Right lobe of liver (tissue), 6 donors: ENCODE results near the gene PIP5K1B. TPM values are rescaled to one million over a fixed set of nuclear protein-coding genes. Genes with fewer than 3 reads are reported as not detected.

Experiments
- ATAC-seq, 4 donors: fragments of 200-7000 bp; cut with Tn5 transposase; one replicate each; pipeline ENCODE4 v1.9.1; 2020; ENCODE audit warnings: mild to moderate bottlenecking in 4 of 4, moderate library complexity in 4 of 4
- DNase-seq, 3 donors: peaks; one replicate each; pipeline ENCODE4 v3.0.0-alpha.2; 2020
- H3K27ac ChIP-seq, 3 donors: fragments of 200-600 bp; one replicate each; pipeline ENCODE4 v1.8.0; 2022
- H3K27me3 ChIP-seq, 2 donors: fragments of 200-600 bp; one replicate each; pipeline ENCODE4 v1.8.0; 2022
- H3K36me3 ChIP-seq, 4 donors: fragments of 200-600 bp; sonication (generic) in 1 of 4; one replicate each; pipeline versions ENCODE4 v1.5.1 to v1.8.0; 2017 to 2022; ENCODE audit warnings: control low read depth in 1 of 4
- H3K4me1 ChIP-seq, 4 donors: fragments of 200-600 bp; sonication (generic) in 1 of 4; one replicate each; pipeline versions ENCODE4 v1.5.1 to v1.8.0; 2017 to 2022; ENCODE audit warnings: control low read depth in 1 of 4
- H3K4me3 ChIP-seq, 3 donors: fragments of 200-600 bp; one replicate each; pipeline ENCODE4 v1.8.0; 2022
- H3K9me3 ChIP-seq, 4 donors: fragments of 200-600 bp; sonication (generic) in 1 of 4; one replicate each; pipeline versions ENCODE4 v1.5.1 to v1.8.0; 2017 to 2022; ENCODE audit warnings: control low read depth in 1 of 4
- CTCF ChIP-seq, 4 donors: fragments of 200-600 bp in 3 of 4; fragments of 450-650 bp in 1 of 4; IDR thresholded peaks; one replicate each; pipeline versions ENCODE4 v1.5.1 to v1.8.0; 2016 to 2022; ENCODE audit warnings: antibody characterized with exemption in 4 of 4, mild to moderate bottlenecking in 2 of 4
- POLR2A ChIP-seq: fragments of 450-650 bp; IDR thresholded peaks from one replicate; pipeline ENCODE4 v1.6.1; 2017; ENCODE audit warnings: antibody characterized with exemption, mild to moderate bottlenecking
- WGBS: methylation state at CpG from one replicate; pipeline ENCODE4 v1.1.6; 2018; ENCODE audit warnings: low coverage, low lambda C conversion rate; ENCODE audit not compliant: insufficient coverage; ENCODE audit errors: missing lambda C conversion rate; 5-methylcytosine and 5-hydroxymethylcytosine counted together
- intact Hi-C, 2 donors: fragments of 100-400 bp; cut with DNase I; formaldehyde crosslinking; loops; one replicate each; pipeline versions ENCODE4 v1.11.2 to v1.14.1; 2022
- total RNA-seq, 6 experiments: library from RNA; depleted of rRNA in 2 of 6; stranded (reverse); fragments of >200 nt in 2 of 6; fragmentation: NEBNext Ultra II Directional in 3 of 6; extraction: Animal tissue kit (Norgen Biotek cat#: 25700) in 3 of 6; gene quantifications; one replicate each; pipeline versions ENCODE4 v1.1.0 to v1.2.4, GENCODE V29; 2016 to 2023
- donor health status: DM: no; HTN: yes; CAD: no.
- donor health status: DM: no; HTN: no; CAD: no.
- donor health status: DM: no; HTN: no; CAD: no.
- donor health status: DM: no; HTN: yes; CAD: no.
- donor health status: DM: no; HTN: yes; CAD: no.

PIP5K1B gene
- total RNA-seq, 6 experiments from 2014 or later = 0.27 to 0.71 TPM; not detected in 4

GRCh38 chr9:68887232-68887631 lies 182.2 kb downstream of the PIP5K1B start:
- H3K4me1 ChIP-seq = no peaks in the 10 kb centered on the region
- H3K27ac ChIP-seq = no peak overlapping the region
- H3K4me3 ChIP-seq = no peak overlapping the region
- H3K36me3 ChIP-seq = no peaks in the 10 kb centered on the region
- 54% methylated on average over 1 of the region's 1 CpG for WGBS
- ATAC-seq (no peak), DNase-seq (no peak)
- TF ChIP-seq POLR2A (no peak), CTCF (IDR thresholded peaks at IDR 0.05) (no peak)
- H3K27me3 ChIP-seq = no peaks in the 10 kb centered on the region
- intact Hi-C loops = no loop called here
- H3K9me3 ChIP-seq = no peaks in the 10 kb centered on the region

- H3K27ac ChIP-seq = no peak overlapping the region
- DNase-seq = no peak
- no peaks in the 10 kb centered on the region for H3K27me3 ChIP-seq
- no peak overlapping the region for H3K4me3 ChIP-seq
- WGBS = 43% methylated on average over 7 of the region's 7 CpGs
- no peak for TF ChIP-seq POLR2A
- no peak for TF ChIP-seq CTCF (IDR thresholded peaks at IDR 0.05)
- no peaks in the 10 kb centered on the region for H3K4me1 ChIP-seq
- H3K36me3 ChIP-seq = no peaks in the 10 kb centered on the region
- ATAC-seq = peak in 1 of 4 donors; percentile 37
- intact Hi-C loops = no loop called here
- no peaks in the 10 kb centered on the region for H3K9me3 ChIP-seq
These were observed 189.5 kb downstream of the PIP5K1B start for GRCh38 chr9:68894502-68894901.

GRCh38 chr9:68895741-68896478 lies 190.9 kb downstream of the PIP5K1B start:
- peak in 1 of 4 donors; percentile 27 for ATAC-seq
- Histone ChIP-seq H3K9me3 (no peaks in the 10 kb centered on the region), H3K27me3 (no peaks in the 10 kb centered on the region), H3K4me3 (no peak overlapping the region), H3K4me1 (no peaks in the 10 kb centered on the region), H3K36me3 (no peaks in the 10 kb centered on the region), H3K27ac (no peak overlapping the region)
- TF ChIP-seq CTCF (IDR thresholded peaks at IDR 0.05) (no peak), POLR2A (no peak)
- intact Hi-C loops = no loop called here
- no peak for DNase-seq
- 15% methylated on average over 6 of the region's 6 CpGs for WGBS

- TF ChIP-seq POLR2A (no peak), CTCF (IDR thresholded peaks at IDR 0.05) (no peak)
- no peak overlapping the region for H3K27ac ChIP-seq
- DNase-seq (no peak), ATAC-seq (no peak)
- 29% methylated on average over 1 of the region's 1 CpG for WGBS
- no peaks in the 10 kb centered on the region for H3K36me3 ChIP-seq
- no peaks in the 10 kb centered on the region for H3K4me1 ChIP-seq
- intact Hi-C loops = no loop called here
- H3K9me3 ChIP-seq = no peaks in the 10 kb centered on the region
- H3K27me3 ChIP-seq = no peaks in the 10 kb centered on the region
- H3K4me3 ChIP-seq = no peak overlapping the region
These were observed 191.4 kb downstream of the PIP5K1B start for GRCh38 chr9:68896486-68896885.
